NT2/D1 (cell line): ENCODE measurements around the gene GPC6.

Experiments used
- YY1 ChIP-seq: IDR thresholded peaks from 2 replicates; pipeline ENCODE4 v1.6.1; 2011; ENCODE audit not compliant: insufficient read length, insufficient read depth
- ZNF274 ChIP-seq: IDR thresholded peaks from 2 replicates; pipeline ENCODE4 v1.6.1; 2011; ENCODE audit warnings: mild to moderate bottlenecking, low read depth, low read length

- TF ChIP-seq YY1 (no peak), ZNF274 (no peak)
Measured at GRCh38 chr13:94090773-94091480, 864.3 kb downstream of the GPC6 start.
